Mucosa of descending colon (tissue), 3 donors: Measurements from ENCODE around the gene CDCP1. TPM values are rescaled to one million over a fixed set of nuclear protein-coding genes. Genes with fewer than 3 reads are reported as not detected.

Source experiments
- ATAC-seq: fragments of 200-7000 bp; cut with Tn5 transposase; one replicate; pipeline ENCODE4 v1.9.1; 2020; ENCODE audit warnings: mild to moderate bottlenecking, moderate library complexity
- DNase-seq, 3 donors: peaks; one replicate each; pipeline ENCODE4 v3.0.0-alpha.2; 2020
- H3K36me3 ChIP-seq: fragments of 200-600 bp; one replicate; pipeline ENCODE4 v1.8.0; 2021; ENCODE audit warnings: low read depth, mild to moderate bottlenecking
- H3K4me1 ChIP-seq: fragments of 200-600 bp; one replicate; pipeline ENCODE4 v1.8.0; 2021; ENCODE audit warnings: low read depth, mild to moderate bottlenecking
- H3K4me3 ChIP-seq: fragments of 200-600 bp; one replicate; pipeline ENCODE4 v1.8.0; 2021; ENCODE audit warnings: mild to moderate bottlenecking
- H3K9me3 ChIP-seq: fragments of 200-600 bp; one replicate; pipeline ENCODE4 v1.8.0; 2021; ENCODE audit warnings: mild to moderate bottlenecking
- intact Hi-C, 2 donors: fragments of 100-400 bp; cut with DNase I in 1 of 2; cut with micrococcal nuclease in 1 of 2; formaldehyde crosslinking; loops; one replicate each; pipeline versions ENCODE4 v1.11.0 to v1.11.1; 2022; cut with DNase I, micrococcal nuclease
- total RNA-seq, 3 donors: library from RNA; stranded (reverse); fragmentation: NEBNext Ultra II Directional in 2 of 3; extraction: Animal tissue kit (Norgen Biotek cat#: 25700) in 2 of 3; gene quantifications; one replicate each; pipeline versions ENCODE4 v1.2.1 to v1.2.4, GENCODE V29; 2021 to 2023
- TF ChIP-seq, protein P1 (sequence below): fragments of 200-600 bp; IDR thresholded peaks from one replicate; pipeline ENCODE4 v1.8.0; 2022; ENCODE audit warnings: antibody characterized with exemption, mild to moderate bottlenecking
- donor health status: DM: no; HTN: no; CAD: no; lungs with moderate emphysema.
- donor health status: DM: no; HTN: no; CAD: no.
- donor health status: DM: no; HTN: yes; CAD: no.

CDCP1 gene
- total RNA-seq, 3 donors from 2014 or later, result 57.6 to 111 (median 87.5) TPM

DNA sequence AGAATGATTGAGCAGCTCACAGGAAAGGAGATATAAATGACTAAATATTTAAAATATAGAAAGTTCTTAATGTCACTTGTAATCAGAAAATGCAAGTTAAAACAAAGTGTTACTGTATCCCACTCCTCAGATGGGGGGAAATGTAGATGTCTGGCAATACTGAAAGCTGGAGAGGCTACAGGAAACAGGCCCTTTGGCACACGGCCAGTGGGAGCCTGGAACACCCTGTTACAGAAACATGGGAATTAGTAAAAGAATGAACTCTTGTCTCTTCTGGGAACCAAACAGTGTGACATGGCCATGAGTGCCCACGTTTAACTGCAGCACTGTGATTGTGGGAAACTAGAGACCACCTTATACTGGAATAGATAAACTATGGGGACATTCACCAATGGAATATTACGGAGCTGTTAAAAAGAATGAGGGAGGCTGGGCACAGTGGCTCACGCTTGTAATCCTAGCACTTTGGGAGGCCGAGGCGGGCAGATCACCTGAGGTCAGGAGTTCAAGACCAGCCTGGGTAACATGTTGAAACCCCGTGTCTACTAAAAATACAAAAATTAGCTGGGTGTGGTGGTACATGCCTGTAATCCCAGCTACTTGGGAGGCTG lies 50.2 kb downstream of the CDCP1 start:
- Histone ChIP-seq H3K9me3 (no peaks in the 10 kb centered on the region), H3K4me1 (peaks cover 21% of the 10 kb centered on the region), H3K4me3 (no peak overlapping the region), H3K36me3 (no peaks in the 10 kb centered on the region)
- TF ChIP-seq, protein P1, sequence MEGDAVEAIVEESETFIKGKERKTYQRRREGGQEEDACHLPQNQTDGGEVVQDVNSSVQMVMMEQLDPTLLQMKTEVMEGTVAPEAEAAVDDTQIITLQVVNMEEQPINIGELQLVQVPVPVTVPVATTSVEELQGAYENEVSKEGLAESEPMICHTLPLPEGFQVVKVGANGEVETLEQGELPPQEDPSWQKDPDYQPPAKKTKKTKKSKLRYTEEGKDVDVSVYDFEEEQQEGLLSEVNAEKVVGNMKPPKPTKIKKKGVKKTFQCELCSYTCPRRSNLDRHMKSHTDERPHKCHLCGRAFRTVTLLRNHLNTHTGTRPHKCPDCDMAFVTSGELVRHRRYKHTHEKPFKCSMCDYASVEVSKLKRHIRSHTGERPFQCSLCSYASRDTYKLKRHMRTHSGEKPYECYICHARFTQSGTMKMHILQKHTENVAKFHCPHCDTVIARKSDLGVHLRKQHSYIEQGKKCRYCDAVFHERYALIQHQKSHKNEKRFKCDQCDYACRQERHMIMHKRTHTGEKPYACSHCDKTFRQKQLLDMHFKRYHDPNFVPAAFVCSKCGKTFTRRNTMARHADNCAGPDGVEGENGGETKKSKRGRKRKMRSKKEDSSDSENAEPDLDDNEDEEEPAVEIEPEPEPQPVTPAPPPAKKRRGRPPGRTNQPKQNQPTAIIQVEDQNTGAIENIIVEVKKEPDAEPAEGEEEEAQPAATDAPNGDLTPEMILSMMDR, result no peak
- DNase-seq, result peak in 1 of 3 donors; percentile 29
- no peak for ATAC-seq
- intact Hi-C loops, result no loop called here

DNA sequence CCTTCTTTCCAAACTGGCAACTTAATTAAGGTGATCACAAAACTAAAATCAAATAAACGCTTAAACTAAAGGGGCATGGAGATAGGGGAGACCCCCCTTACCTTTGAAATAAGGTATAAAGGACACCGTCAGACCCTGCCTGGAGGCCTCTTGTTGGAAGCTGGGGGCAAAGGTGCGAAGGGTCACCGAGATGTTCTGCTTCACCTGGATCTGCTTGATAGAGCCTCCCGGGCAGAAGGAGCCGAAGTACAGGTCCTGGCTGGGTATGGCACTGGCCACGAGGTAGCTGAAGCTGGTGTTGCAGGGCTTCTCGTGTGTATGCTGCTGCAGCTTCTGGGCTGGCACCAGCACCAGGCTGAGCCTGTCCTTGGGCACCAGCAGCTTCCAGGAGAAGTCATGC lies 53.0 kb downstream of the CDCP1 start:
- DNase-seq (no peak), ATAC-seq (peak; percentile 7)
- Histone ChIP-seq H3K36me3 (no peaks in the 10 kb centered on the region), H3K4me3 (no peak overlapping the region), H3K9me3 (no peaks in the 10 kb centered on the region), H3K4me1 (peaks cover 21% of the 10 kb centered on the region)
- intact Hi-C loops, result no loop called here
- TF ChIP-seq, protein P1, result no peak

DNA sequence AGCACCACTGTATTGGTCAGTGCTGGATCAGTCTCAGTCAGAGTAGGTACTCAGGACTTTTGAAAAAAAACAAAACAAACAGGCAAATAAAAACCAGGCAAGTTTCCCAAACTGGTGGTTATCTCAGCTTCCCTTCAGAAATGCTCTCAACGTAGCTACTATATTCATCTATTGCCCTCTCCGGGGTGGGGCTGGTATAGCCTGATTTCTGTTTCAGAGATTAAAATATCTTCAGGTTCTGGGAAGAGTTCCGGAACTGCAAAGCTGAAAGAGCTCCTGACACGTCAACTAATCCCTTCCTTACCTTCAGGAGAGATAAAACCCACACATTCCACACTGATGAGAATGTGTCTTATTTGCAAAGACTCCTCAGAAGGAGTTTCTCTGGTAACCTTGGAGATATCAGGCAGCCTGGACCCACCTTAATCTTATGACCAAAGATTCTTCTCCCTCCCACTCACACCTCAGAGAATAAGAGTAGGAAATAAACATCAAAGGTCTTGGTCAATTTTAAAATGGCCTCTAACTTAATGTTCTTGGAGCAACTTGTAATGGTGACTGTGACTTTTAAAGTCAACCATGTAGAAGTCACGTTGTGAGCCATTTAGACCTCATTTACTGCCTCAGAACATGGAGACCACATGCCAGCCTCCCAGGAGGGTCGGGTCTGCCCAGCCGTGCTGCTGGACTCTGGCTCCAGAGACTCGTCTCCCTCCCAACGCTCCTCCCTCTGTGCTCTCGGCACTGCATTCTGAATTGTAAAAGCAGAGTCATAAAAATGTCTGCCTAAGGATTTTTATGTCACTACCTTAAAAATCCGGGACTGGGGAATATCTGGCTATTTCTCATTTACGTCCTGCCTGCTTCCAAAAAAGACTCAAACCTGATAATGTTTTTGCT lies 53.8 kb downstream of the CDCP1 start:
- Histone ChIP-seq H3K4me3 (no peak overlapping the region), H3K4me1 (peaks cover 21% of the 10 kb centered on the region), H3K36me3 (no peaks in the 10 kb centered on the region), H3K9me3 (no peaks in the 10 kb centered on the region)
- TF ChIP-seq, protein P1, result no peak
- intact Hi-C loops, result no loop called here
- DNase-seq (peak; percentile 66 to 78 (median 74)), ATAC-seq (peak; percentile 89)

DNA sequence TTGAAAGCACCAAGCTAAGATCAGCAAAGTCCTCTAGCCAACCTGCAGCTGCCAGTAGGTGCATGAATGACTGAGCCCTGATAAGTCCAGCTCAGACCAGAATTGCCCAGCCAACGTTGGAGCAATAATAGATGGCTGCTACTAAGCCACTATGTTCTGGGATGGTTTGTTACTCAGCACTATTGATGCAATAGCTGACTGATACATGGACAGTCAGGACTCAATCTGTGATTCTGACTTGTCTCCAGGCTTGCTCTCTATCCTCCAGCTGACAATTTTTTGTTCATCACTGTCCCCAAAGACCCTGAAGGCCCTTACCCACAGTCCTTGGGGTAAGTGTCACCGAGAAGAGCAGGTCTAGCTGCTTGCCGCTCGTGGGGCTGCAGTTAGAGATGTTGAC lies 55.3 kb downstream of the CDCP1 start:
- H3K4me1 ChIP-seq, result peaks cover 21% of the 10 kb centered on the region
- ATAC-seq (no peak), DNase-seq (no peak)
- TF ChIP-seq, protein P1, result no peak
- no peaks in the 10 kb centered on the region for H3K9me3 ChIP-seq
- no peaks in the 10 kb centered on the region for H3K36me3 ChIP-seq
- intact Hi-C loops, result no loop called here
- no peak overlapping the region for H3K4me3 ChIP-seq

DNA sequence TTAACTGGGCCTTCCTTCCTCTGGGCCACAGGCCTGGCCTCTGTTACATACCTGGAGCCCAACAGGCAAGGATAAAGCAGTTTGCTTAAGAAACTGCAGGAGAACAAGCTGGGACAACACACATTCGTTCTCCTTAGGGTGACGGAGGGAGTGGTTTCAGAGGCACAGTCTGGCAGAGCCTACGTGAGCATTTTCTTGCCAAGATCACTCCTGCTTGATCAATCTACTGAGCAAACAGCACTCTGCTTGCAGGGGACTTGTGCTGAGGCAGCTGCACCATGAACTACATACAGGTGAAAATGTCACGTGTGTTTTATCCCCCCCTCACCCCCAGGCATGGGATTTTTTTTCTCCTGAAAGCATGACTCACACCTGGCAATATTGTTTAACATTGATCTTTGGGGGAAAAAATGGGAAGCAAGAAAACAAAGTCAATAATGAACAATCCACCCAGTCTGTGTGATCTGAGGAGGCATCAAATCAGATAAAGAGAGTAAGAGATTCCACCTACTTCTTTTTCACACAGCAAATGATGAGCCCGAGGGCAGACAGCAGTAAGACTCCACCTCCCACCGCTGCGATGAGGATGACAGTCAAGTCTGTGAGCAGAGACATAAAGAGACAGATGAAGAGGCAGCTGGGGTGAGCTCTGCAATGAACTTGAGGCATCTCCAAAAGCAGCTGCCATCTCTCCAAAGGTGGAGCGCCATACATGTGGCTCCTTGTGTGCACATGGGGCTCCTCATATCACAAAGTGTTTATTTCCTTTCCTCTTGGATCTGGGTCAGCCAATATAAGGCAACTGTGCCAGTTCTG lies 57.4 kb downstream of the CDCP1 start:
- no peaks in the 10 kb centered on the region for H3K9me3 ChIP-seq
- ATAC-seq, result peak; percentile 54
- TF ChIP-seq, protein P1, result no peak
- H3K4me3 ChIP-seq, result no peak overlapping the region
- peaks cover 18% of the 10 kb centered on the region for H3K4me1 ChIP-seq
- intact Hi-C loops, result no loop called here
- no peaks in the 10 kb centered on the region for H3K36me3 ChIP-seq
- DNase-seq, result peak in 1 of 3 donors; percentile 70
